Caco-2 (cell line): ENCODE measurements around the gene CDK18. TPM values are rescaled to one million over a fixed set of nuclear protein-coding genes. Genes with fewer than 3 reads are reported as not detected.

Experiments used
- BruUV-seq: library from RNA; stranded (reverse); fragments of 400-500 nt; replicated peaks from 2 replicates; lab custom pipeline; 2021; lab: Mats Ljungman, UMichigan
- CTCF ChIA-PET: fragments of 300-600 bp; sonication (Branson Sonifier 250); formaldehyde crosslinking; loops from one replicate; lab custom pipeline; 2022; ENCODE audit warnings: antibody characterized with exemption; lab: Charles Lee
- POLR2A ChIA-PET: fragments of 300-600 bp; sonication (Branson Sonifier 250); formaldehyde crosslinking; loops from one replicate; lab custom pipeline; 2022; ENCODE audit warnings: antibody characterized with exemption; lab: Charles Lee
- DNase-seq, 2 experiments: peaks; one replicate each; pipeline versions ENCODE4 v3.0.0 to v3.0.0-alpha.2; 2020 to 2022
- H3K27me3 ChIP-seq: replicated peaks from 2 replicates; pipeline ENCODE4 v1.6.0; 2011; ENCODE audit warnings: low read length; ENCODE audit not compliant: control insufficient read depth, insufficient read depth
- H3K36me3 ChIP-seq: 2 replicates; pipeline ENCODE4 v1.5.1; 2011; ENCODE audit warnings: low read length; ENCODE audit not compliant: control insufficient read depth, insufficient read depth
- H3K4me1 ChIP-seq: fragments of 250-450 bp; sonication (Bioruptor Pico); 2 replicates; pipeline ENCODE4 v1.5.1; 2020; ENCODE audit warnings: mild to moderate bottlenecking
- H3K4me3 ChIP-seq: 2 replicates; pipeline ENCODE4 v1.5.1; 2011; ENCODE audit warnings: low read depth, mild to moderate bottlenecking, control low read depth, low read length
- H3K9me3 ChIP-seq: fragments of 250-450 bp; sonication (Bioruptor Pico); 2 replicates; pipeline ENCODE4 v1.5.1; 2020; ENCODE audit warnings: mild to moderate bottlenecking, moderate library complexity
- H3K27ac Mint-ChIP-seq: one replicate; pipeline ENCODE4 v1.8.0; 2022; ENCODE audit warnings: mixed read lengths; ENCODE audit not compliant: unreplicated experiment
- H3K27me3 Mint-ChIP-seq: one replicate; pipeline ENCODE4 v1.8.0; 2022; ENCODE audit warnings: mixed read lengths; ENCODE audit not compliant: insufficient read depth, unreplicated experiment
- H3K36me3 Mint-ChIP-seq: one replicate; pipeline ENCODE4 v1.8.0; 2022; ENCODE audit warnings: mild to moderate bottlenecking, mixed read lengths; ENCODE audit not compliant: insufficient read depth, unreplicated experiment
- H3K4me1 Mint-ChIP-seq: one replicate; pipeline ENCODE4 v1.8.0; 2022; ENCODE audit warnings: low read depth, mixed read lengths; ENCODE audit not compliant: unreplicated experiment
- H3K4me3 Mint-ChIP-seq: one replicate; pipeline ENCODE4 v1.8.0; 2022; ENCODE audit warnings: mild to moderate bottlenecking, moderate library complexity, mixed read lengths; ENCODE audit not compliant: unreplicated experiment
- H3K9me3 Mint-ChIP-seq: one replicate; pipeline ENCODE4 v1.8.0; 2022; ENCODE audit warnings: mixed read lengths; ENCODE audit not compliant: unreplicated experiment
- intact Hi-C: fragments of 100-400 bp; cut with micrococcal nuclease; formaldehyde crosslinking; loops from one replicate; pipeline ENCODE4 v1.10.0; 2022; ENCODE audit not compliant: unreplicated experiment
- total RNA-seq: library from RNA; stranded (reverse); gene quantifications from 2 replicates; pipeline ENCODE4 v1.2.3, GENCODE V29; 2022
- TF ChIP-seq, protein P1 (sequence below), 2 experiments: fragments of 200-600 bp in 1 of 2; IDR thresholded peaks; 1 replicate in 1 of 2; 2 replicates in 1 of 2; pipeline versions ENCODE4 v1.5.1 to v1.8.0; 2011 to 2022; ENCODE audit warnings: antibody characterized with exemption in 1 of 2, control low read depth in 1 of 2, inconsistent platforms in 1 of 2, low read depth in 1 of 2, low read length in 1 of 2, mild to moderate bottlenecking in 1 of 2, moderate library complexity in 1 of 2; ENCODE audit not compliant: insufficient read depth in 1 of 2, severe bottlenecking in 1 of 2, unreplicated experiment in 1 of 2

Gene CDK18
- total RNA-seq, 1 experiment from 2014 or later = 17.0 TPM

DNA sequence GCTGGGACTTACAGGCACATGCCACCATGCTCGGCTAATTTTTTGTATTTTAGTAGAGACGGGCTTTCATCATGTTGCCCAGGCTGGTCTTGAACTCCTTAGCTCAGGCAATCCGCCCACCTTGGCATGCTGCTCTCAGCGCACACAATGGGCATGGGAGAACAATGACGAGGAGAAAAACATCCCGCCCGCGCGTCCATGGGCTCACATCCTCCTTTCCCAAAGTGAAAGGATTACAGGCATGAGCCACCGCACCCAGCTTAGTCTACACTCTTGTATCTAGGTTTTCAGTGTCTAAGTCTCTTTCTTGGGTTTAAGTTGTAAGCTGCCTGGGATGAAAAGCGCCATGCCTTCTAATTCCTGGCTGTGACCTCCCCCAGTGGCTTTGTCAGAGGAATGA lies 37.9 kb downstream of the CDK18 start:
- Mint-ChIP-seq H3K27me3 (peaks cover 6% of the 10 kb centered on the region), H3K9me3 (no peaks in the 10 kb centered on the region), H3K27ac (no peak overlapping the region), H3K4me3 (no peak overlapping the region), H3K4me1 (peaks cover 2% of the 10 kb centered on the region), H3K36me3 (no peaks in the 10 kb centered on the region)
- peaks cover 8% of the 10 kb centered on the region; the same call in 1 of the 2 replicates for H3K4me1 ChIP-seq
- H3K4me3 ChIP-seq = no peak overlapping the region
- BruUV-seq = no TSS peak
- no peaks in the 10 kb centered on the region; the same call in 1 of the 2 replicates for H3K27me3 ChIP-seq
- no peaks in the 10 kb centered on the region for H3K36me3 ChIP-seq
- H3K9me3 ChIP-seq = no peaks in the 10 kb centered on the region
- peak in 1 of 2 experiments; percentile 6 for DNase-seq
- ChIA-PET POLR2A (no interaction called here), CTCF (no interaction called here)
- TF ChIP-seq, protein P1, sequence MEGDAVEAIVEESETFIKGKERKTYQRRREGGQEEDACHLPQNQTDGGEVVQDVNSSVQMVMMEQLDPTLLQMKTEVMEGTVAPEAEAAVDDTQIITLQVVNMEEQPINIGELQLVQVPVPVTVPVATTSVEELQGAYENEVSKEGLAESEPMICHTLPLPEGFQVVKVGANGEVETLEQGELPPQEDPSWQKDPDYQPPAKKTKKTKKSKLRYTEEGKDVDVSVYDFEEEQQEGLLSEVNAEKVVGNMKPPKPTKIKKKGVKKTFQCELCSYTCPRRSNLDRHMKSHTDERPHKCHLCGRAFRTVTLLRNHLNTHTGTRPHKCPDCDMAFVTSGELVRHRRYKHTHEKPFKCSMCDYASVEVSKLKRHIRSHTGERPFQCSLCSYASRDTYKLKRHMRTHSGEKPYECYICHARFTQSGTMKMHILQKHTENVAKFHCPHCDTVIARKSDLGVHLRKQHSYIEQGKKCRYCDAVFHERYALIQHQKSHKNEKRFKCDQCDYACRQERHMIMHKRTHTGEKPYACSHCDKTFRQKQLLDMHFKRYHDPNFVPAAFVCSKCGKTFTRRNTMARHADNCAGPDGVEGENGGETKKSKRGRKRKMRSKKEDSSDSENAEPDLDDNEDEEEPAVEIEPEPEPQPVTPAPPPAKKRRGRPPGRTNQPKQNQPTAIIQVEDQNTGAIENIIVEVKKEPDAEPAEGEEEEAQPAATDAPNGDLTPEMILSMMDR (IDR thresholded peaks at IDR 0.05; ENCODE audit: insufficient read depth in 1 of 2, low read depth in 1 of 2, low read length in 1 of 2, severe bottlenecking in 1 of 2, unreplicated experiment in 1 of 2) = no peak
- intact Hi-C loops = no loop called here

DNA sequence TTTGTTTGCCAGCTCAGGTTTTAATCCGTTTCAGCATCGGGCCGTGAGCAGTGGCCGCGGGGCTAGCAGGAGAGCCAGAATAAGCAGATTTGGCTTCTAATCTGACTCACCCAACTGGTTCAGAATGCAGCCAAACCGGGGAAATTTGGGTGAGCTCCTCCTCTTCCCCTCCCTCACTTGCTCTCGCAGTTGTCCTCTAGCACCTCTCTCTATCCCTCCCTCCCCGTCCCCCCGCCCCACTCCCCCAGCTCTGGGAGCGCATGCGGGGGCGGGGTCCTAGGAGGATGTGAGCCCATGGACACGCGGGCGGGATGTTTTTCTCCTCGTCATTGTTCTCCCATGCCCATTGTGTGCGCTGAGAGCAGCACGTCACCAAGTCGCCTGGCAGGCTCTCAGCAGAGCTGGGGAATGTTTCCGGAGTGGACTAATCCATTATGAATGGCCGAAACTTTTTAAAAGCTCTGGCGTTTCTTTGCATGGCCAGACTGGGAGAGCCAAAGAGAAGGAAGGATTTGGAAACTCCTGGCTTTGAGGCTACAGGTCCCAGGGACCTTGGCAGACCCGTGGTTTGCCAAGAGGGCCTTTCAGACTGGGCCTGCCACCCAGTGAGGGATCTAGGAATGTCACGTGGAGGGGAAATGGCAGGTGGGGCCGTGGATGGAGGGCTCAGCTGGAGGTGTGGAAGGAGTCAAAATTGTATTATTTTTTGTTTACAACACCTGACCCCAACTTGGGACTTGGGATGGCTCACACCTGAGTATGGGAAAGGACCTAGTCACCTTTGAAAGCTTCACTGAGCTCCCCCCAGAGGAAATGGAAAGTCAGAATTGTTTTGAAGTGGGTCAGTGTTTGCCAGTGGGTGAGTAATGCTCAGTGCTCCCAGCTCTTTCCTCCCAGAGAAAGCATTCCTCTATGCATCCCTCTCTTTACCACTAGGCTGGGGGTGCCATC lies 39.2 kb downstream of the CDK18 start:
- intact Hi-C loops = no loop called here
- POLR2A ChIA-PET = interaction anchor here (0.8 kb wide), 1 partner anchor 48 kb away, joined by 3 read pairs; no protein-coding TSS in a partner anchor
- H3K27me3 Mint-ChIP-seq = peaks cover 9% of the 10 kb centered on the region

More for the DNA sequence above, 39.2 kb downstream of the CDK18 start:
- no peaks in the 10 kb centered on the region for H3K9me3 ChIP-seq
- Mint-ChIP-seq H3K4me3 (peak overlapping the region; percentile 67), H3K27ac (no peak overlapping the region), H3K36me3 (no peaks in the 10 kb centered on the region), H3K9me3 (no peaks in the 10 kb centered on the region), H3K4me1 (peaks cover 3% of the 10 kb centered on the region)
- peak in 1 of 2 experiments; percentile 43 for DNase-seq
- CTCF ChIA-PET = interaction anchor here (0.8 kb wide), 2 partner anchors 15 to 20 kb away, joined by 3 to 5 read pairs; no protein-coding TSS in a partner anchor
- no TSS peak for BruUV-seq
- TF ChIP-seq, protein P1 (IDR thresholded peaks at IDR 0.05; ENCODE audit: insufficient read depth in 1 of 2, low read depth in 1 of 2, low read length in 1 of 2, severe bottlenecking in 1 of 2, unreplicated experiment in 1 of 2) = no peak
- peak overlapping the region; percentile 10; the same call in 1 of the 2 replicates for H3K4me3 ChIP-seq
- peaks cover 8% of the 10 kb centered on the region; the same call in 1 of the 2 replicates for H3K4me1 ChIP-seq
- H3K27me3 ChIP-seq = no peaks in the 10 kb centered on the region; the same call in 1 of the 2 replicates
- no peaks in the 10 kb centered on the region for H3K36me3 ChIP-seq
